GM23338 (cell line): ENCODE measurements around the gene ATP2A3. TPM values are rescaled to one million over a fixed set of nuclear protein-coding genes. Genes with fewer than 3 reads are reported as not detected.
"Not testable (repeated sequence)": the region's sequence is repeated elsewhere in the genome, so short reads cannot be mapped to it uniquely, and the experiment has no call there.

ENCODE experiments used
- ATAC-seq: fragments of 200-7000 bp; cut with Tn5 transposase; 3 replicates; pipeline ENCODE4 v1.9.1; 2020
- DNase-seq: peaks from one replicate; pipeline ENCODE4 v3.0.0-alpha.2; 2015; ENCODE audit warnings: low spot score
- H2AFZ ChIP-seq: fragments of 200-600 bp; sonication (generic); 2 replicates; pipeline ENCODE4 v1.8.0; 2016; ENCODE audit warnings: antibody characterized with exemption, mild to moderate bottlenecking, moderate library complexity
- H3F3A ChIP-seq: fragments of 200-600 bp; sonication (generic); replicated peaks from 2 replicates; pipeline ENCODE4 v1.8.0; 2017; ENCODE audit warnings: antibody characterized with exemption, mixed run types, low read depth
- H3K27ac ChIP-seq: fragments of 200-600 bp; sonication (generic); 2 replicates; pipeline ENCODE4 v1.6.1; 2016; ENCODE audit warnings: low read depth
- H3K27me3 ChIP-seq: fragments of 200-600 bp; sonication (generic); 2 replicates; pipeline ENCODE4 v1.8.0; 2016; ENCODE audit warnings: mild to moderate bottlenecking, mixed run types, moderate library complexity; ENCODE audit not compliant: insufficient read depth
- H3K36me3 ChIP-seq: fragments of 200-600 bp; sonication (generic); 2 replicates; pipeline ENCODE4 v1.8.0; 2016; ENCODE audit warnings: mild to moderate bottlenecking; ENCODE audit not compliant: insufficient read depth
- H3K4me1 ChIP-seq: fragments of 200-600 bp; sonication (generic); 2 replicates; pipeline ENCODE4 v1.8.0; 2016; ENCODE audit warnings: mild to moderate bottlenecking, moderate library complexity; ENCODE audit not compliant: insufficient read depth
- H3K4me2 ChIP-seq: fragments of 200-600 bp; sonication (generic); 2 replicates; pipeline ENCODE4 v1.7.1; 2017; ENCODE audit warnings: mixed run types
- H3K4me3 ChIP-seq: fragments of 200-600 bp; sonication (generic); 2 replicates; pipeline ENCODE4 v1.6.1; 2016; ENCODE audit warnings: mixed run types
- H3K79me2 ChIP-seq: fragments of 200-600 bp; sonication (generic); replicated peaks from 2 replicates; pipeline ENCODE4 v1.8.0; 2017; ENCODE audit warnings: mild to moderate bottlenecking; ENCODE audit not compliant: insufficient read depth
- H3K9me2 ChIP-seq: fragments of 200-600 bp; sonication (generic); 2 replicates; pipeline ENCODE4 v1.8.0; 2017; ENCODE audit not compliant: insufficient read depth
- H4K20me1 ChIP-seq: fragments of 200-600 bp; sonication (generic); replicated peaks from 2 replicates; pipeline ENCODE4 v1.8.0; 2017; ENCODE audit warnings: mild to moderate bottlenecking; ENCODE audit not compliant: insufficient read depth
- H3K27ac Mint-ChIP-seq: 2 replicates; pipeline ENCODE4 v1.8.0; 2020; ENCODE audit warnings: inconsistent platforms, mild to moderate bottlenecking, moderate library complexity, mixed read lengths
- H3K27me3 Mint-ChIP-seq: 3 replicates; pipeline ENCODE4 v1.8.0; 2022; ENCODE audit warnings: low read depth, mild to moderate bottlenecking, moderate library complexity, mixed read lengths, inconsistent platforms; ENCODE audit not compliant: insufficient read depth, poor library complexity
- H3K36me3 Mint-ChIP-seq: 3 replicates; pipeline ENCODE4 v1.8.0; 2021; ENCODE audit warnings: low read depth, mild to moderate bottlenecking, inconsistent platforms, moderate library complexity, mixed read lengths
- H3K4me1 Mint-ChIP-seq: 3 replicates; pipeline ENCODE4 v1.8.0; 2020; ENCODE audit warnings: mild to moderate bottlenecking, inconsistent platforms, mixed read lengths
- H3K4me3 Mint-ChIP-seq: 3 replicates; pipeline ENCODE4 v1.8.0; 2021; ENCODE audit warnings: moderate library complexity, mild to moderate bottlenecking, inconsistent platforms, mixed read lengths
- H3K9me3 Mint-ChIP-seq: 3 replicates; pipeline ENCODE4 v1.8.0; 2020; ENCODE audit warnings: moderate library complexity, mild to moderate bottlenecking, inconsistent platforms, mixed read lengths
- CREB1 ChIP-seq: fragments of 250-450 bp; sonication (Bioruptor Pico); IDR thresholded peaks from 2 replicates; pipeline ENCODE4 v1.5.0; 2020; ENCODE audit warnings: low read depth, mild to moderate bottlenecking, moderate library complexity
- EZH2 ChIP-seq: fragments of 200-600 bp; sonication (generic); IDR thresholded peaks from one replicate; pipeline ENCODE4 v1.8.0; 2017; ENCODE audit warnings: antibody characterized with exemption, mild to moderate bottlenecking, low read depth; ENCODE audit not compliant: unreplicated experiment
- EZH2phosphoT487 ChIP-seq: fragments of 200-600 bp; sonication (generic); IDR thresholded peaks from one replicate; pipeline ENCODE4 v1.8.1; 2018; ENCODE audit warnings: antibody characterized with exemption; ENCODE audit not compliant: unreplicated experiment
- JUNB ChIP-seq: IDR thresholded peaks from one replicate; pipeline ENCODE4 v1.6.1; 2016; ENCODE audit warnings: antibody characterized with exemption; ENCODE audit not compliant: unreplicated experiment
- NANOG ChIP-seq: IDR thresholded peaks from 2 replicates; pipeline ENCODE4 v1.6.1; 2016; ENCODE audit warnings: antibody characterized with exemption, borderline replicate concordance
- POLR2AphosphoS5 ChIP-seq: IDR thresholded peaks from 2 replicates; pipeline ENCODE4 v1.6.1; 2016; ENCODE audit warnings: antibody characterized with exemption, low read depth
- STAT1 ChIP-seq: IDR thresholded peaks from one replicate; pipeline ENCODE4 v1.6.1; 2016; ENCODE audit warnings: antibody characterized with exemption; ENCODE audit not compliant: unreplicated experiment
- polyA plus RNA-seq: library from polyadenylated mRNA; unstranded; fragments of >200 nt; fragmentation: Nextera tagmentation; extraction: Ambion mirVana; gene quantifications from 2 replicates; pipeline ENCODE4 v1.2.1, GENCODE V29; 2016
- total RNA-seq: library from RNA; depleted of rRNA; stranded (reverse); fragments of >200 nt; shearing (Covaris generic); gene quantifications from 2 replicates; pipeline ENCODE4 v1.2.3, GENCODE V29; 2014
- TF ChIP-seq, protein P1 (sequence below): IDR thresholded peaks from one replicate; pipeline ENCODE4 v1.6.1; 2018; ENCODE audit warnings: antibody characterized with exemption; ENCODE audit not compliant: unreplicated experiment
- TF ChIP-seq, protein P2 (sequence below): fragments of 250-450 bp; sonication (Bioruptor Pico); IDR thresholded peaks from 2 replicates; pipeline ENCODE4 v1.5.0; 2020; ENCODE audit warnings: mild to moderate bottlenecking, moderate library complexity
- TF ChIP-seq, protein P3 (sequence below), 2 experiments: fragments of 200-600 bp in 1 of 2; sonication (generic) in 1 of 2; conservative IDR thresholded peaks; 2 replicates each; pipeline versions ENCODE4 v1.5.1 to v1.6.1; 2016 to 2017; ENCODE audit warnings: antibody characterized with exemption in 2 of 2, low read depth in 2 of 2, mild to moderate bottlenecking in 2 of 2, moderate library complexity in 1 of 2

ATP2A3 gene
- total and polyA plus RNA-seq, 2 experiments from 2014 or later: 9.6 to 35.2 TPM

DNA sequence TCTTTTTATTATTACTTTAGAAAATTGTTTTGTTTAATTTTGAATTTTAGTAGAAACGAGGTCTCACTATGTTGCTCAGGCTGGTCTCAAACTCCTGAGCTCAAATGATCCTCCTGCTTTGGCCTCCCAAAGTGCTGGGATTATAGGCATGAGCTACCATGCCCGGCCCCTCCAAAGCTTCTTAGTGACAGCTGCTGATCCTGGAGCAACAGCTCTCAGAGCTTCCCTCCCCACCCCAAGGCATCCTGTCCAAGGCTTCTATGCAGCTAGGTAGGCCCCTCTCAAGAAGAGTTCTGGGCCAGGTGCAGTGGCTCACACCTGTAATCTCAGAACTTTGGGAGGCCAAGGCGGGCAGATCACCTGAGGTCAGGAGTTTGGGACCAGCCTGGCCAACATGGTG lies 15.7 kb downstream of the ATP2A3 start:
- H3K27ac ChIP-seq, H3F3A ChIP-seq, H2AFZ ChIP-seq, H3K27me3 ChIP-seq, H3K4me3 Mint-ChIP-seq, H3K4me2 ChIP-seq, H3K4me3 ChIP-seq, H3K9me3 Mint-ChIP-seq, H3K36me3 Mint-ChIP-seq, DNase-seq, H3K36me3 ChIP-seq, H3K4me1 Mint-ChIP-seq, H3K9me2 ChIP-seq, H3K79me2 ChIP-seq, H3K4me1 ChIP-seq, ATAC-seq, H4K20me1 ChIP-seq, H3K27ac Mint-ChIP-seq: not testable (repeated sequence)
- H3K27me3 Mint-ChIP-seq: peaks cover 11% of the 10 kb centered on the region

DNA sequence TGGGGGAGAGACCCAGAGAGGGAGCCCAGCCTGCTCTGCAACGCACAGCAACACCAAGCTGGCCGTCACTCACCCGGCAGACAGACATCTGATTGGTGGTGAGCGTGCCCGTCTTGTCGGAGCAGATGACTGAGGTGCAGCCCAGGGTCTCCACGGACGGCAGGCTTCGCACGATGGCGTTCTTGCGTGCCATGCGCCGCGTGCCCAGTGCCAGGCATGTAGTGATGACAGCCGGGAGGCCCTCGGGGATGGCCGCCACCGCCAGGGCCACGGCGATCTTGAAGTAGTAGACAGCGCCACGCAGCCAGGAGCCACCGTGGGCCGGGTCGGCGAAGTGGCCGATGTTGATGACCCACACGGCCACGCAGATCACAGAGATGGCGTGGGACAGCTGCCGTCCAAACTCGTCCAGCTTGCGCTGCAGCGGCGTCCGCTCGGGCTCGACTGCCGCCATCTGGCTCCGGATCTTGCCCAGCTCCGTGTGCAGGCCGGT lies 16.9 kb downstream of the ATP2A3 start:
- Histone ChIP-seq H3K27ac (no peak overlapping the region), H3K9me2 (no peaks in the 10 kb centered on the region), H3K36me3 (no peaks in the 10 kb centered on the region), H3K4me1 (peaks cover 5% of the 10 kb centered on the region), H3K79me2 (no peaks in the 10 kb centered on the region), H3K4me3 (no peak overlapping the region), H3K4me2 (no peak overlapping the region), H2AFZ (no peak overlapping the region), H3K27me3 (no peaks in the 10 kb centered on the region), H3F3A (no peaks in the 10 kb centered on the region), H4K20me1 (no peaks in the 10 kb centered on the region)
- Mint-ChIP-seq H3K9me3 (no peaks in the 10 kb centered on the region; the same call in 2 of the 3 replicates), H3K27ac (no peak overlapping the region), H3K36me3 (no peaks in the 10 kb centered on the region; the same call in 2 of the 3 replicates), H3K4me1 (peaks cover 7% of the 10 kb centered on the region), H3K27me3 (peaks cover 15% of the 10 kb centered on the region), H3K4me3 (no peak overlapping the region)
- ATAC-seq (no peak), DNase-seq (no peak)
- TF ChIP-seq JUNB (no peak), POLR2AphosphoS5 (no peak), STAT1 (no peak), EZH2phosphoT487 (no peak), CREB1 (CRISPR knock-in tag) (no peak), NANOG (no peak), EZH2 (no peak)
- TF ChIP-seq, protein P1, sequence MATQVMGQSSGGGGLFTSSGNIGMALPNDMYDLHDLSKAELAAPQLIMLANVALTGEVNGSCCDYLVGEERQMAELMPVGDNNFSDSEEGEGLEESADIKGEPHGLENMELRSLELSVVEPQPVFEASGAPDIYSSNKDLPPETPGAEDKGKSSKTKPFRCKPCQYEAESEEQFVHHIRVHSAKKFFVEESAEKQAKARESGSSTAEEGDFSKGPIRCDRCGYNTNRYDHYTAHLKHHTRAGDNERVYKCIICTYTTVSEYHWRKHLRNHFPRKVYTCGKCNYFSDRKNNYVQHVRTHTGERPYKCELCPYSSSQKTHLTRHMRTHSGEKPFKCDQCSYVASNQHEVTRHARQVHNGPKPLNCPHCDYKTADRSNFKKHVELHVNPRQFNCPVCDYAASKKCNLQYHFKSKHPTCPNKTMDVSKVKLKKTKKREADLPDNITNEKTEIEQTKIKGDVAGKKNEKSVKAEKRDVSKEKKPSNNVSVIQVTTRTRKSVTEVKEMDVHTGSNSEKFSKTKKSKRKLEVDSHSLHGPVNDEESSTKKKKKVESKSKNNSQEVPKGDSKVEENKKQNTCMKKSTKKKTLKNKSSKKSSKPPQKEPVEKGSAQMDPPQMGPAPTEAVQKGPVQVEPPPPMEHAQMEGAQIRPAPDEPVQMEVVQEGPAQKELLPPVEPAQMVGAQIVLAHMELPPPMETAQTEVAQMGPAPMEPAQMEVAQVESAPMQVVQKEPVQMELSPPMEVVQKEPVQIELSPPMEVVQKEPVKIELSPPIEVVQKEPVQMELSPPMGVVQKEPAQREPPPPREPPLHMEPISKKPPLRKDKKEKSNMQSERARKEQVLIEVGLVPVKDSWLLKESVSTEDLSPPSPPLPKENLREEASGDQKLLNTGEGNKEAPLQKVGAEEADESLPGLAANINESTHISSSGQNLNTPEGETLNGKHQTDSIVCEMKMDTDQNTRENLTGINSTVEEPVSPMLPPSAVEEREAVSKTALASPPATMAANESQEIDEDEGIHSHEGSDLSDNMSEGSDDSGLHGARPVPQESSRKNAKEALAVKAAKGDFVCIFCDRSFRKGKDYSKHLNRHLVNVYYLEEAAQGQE: no peak
- TF ChIP-seq, protein P2, sequence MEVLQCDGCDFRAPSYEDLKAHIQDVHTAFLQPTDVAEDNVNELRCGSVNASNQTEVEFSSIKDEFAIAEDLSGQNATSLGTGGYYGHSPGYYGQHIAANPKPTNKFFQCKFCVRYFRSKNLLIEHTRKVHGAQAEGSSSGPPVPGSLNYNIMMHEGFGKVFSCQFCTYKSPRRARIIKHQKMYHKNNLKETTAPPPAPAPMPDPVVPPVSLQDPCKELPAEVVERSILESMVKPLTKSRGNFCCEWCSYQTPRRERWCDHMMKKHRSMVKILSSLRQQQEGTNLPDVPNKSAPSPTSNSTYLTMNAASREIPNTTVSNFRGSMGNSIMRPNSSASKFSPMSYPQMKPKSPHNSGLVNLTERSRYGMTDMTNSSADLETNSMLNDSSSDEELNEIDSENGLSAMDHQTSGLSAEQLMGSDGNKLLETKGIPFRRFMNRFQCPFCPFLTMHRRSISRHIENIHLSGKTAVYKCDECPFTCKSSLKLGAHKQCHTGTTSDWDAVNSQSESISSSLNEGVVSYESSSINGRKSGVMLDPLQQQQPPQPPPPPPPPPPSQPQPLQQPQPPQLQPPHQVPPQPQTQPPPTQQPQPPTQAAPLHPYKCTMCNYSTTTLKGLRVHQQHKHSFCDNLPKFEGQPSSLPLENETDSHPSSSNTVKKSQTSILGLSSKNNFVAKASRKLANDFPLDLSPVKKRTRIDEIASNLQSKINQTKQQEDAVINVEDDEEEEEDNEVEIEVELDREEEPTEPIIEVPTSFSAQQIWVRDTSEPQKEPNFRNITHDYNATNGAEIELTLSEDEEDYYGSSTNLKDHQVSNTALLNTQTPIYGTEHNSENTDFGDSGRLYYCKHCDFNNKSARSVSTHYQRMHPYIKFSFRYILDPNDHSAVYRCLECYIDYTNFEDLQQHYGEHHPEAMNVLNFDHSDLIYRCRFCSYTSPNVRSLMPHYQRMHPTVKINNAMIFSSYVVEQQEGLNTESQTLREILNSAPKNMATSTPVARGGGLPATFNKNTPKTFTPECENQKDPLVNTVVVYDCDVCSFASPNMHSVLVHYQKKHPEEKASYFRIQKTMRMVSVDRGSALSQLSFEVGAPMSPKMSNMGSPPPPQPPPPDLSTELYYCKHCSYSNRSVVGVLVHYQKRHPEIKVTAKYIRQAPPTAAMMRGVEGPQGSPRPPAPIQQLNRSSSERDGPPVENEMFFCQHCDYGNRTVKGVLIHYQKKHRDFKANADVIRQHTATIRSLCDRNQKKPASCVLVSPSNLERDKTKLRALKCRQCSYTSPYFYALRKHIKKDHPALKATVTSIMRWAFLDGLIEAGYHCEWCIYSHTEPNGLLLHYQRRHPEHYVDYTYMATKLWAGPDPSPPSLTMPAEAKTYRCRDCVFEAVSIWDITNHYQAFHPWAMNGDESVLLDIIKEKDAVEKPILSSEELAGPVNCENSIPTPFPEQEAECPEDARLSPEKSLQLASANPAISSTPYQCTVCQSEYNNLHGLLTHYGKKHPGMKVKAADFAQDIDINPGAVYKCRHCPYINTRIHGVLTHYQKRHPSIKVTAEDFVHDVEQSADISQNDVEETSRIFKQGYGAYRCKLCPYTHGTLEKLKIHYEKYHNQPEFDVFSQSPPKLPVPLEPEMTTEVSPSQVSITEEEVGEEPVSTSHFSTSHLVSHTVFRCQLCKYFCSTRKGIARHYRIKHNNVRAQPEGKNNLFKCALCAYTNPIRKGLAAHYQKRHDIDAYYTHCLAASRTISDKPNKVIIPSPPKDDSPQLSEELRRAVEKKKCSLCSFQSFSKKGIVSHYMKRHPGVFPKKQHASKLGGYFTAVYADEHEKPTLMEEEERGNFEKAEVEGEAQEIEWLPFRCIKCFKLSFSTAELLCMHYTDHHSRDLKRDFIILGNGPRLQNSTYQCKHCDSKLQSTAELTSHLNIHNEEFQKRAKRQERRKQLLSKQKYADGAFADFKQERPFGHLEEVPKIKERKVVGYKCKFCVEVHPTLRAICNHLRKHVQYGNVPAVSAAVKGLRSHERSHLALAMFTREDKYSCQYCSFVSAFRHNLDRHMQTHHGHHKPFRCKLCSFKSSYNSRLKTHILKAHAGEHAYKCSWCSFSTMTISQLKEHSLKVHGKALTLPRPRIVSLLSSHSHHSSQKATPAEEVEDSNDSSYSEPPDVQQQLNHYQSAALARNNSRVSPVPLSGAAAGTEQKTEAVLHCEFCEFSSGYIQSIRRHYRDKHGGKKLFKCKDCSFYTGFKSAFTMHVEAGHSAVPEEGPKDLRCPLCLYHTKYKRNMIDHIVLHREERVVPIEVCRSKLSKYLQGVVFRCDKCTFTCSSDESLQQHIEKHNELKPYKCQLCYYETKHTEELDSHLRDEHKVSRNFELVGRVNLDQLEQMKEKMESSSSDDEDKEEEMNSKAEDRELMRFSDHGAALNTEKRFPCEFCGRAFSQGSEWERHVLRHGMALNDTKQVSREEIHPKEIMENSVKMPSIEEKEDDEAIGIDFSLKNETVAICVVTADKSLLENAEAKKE (CRISPR knock-in tag): no peak
- TF ChIP-seq, protein P3, sequence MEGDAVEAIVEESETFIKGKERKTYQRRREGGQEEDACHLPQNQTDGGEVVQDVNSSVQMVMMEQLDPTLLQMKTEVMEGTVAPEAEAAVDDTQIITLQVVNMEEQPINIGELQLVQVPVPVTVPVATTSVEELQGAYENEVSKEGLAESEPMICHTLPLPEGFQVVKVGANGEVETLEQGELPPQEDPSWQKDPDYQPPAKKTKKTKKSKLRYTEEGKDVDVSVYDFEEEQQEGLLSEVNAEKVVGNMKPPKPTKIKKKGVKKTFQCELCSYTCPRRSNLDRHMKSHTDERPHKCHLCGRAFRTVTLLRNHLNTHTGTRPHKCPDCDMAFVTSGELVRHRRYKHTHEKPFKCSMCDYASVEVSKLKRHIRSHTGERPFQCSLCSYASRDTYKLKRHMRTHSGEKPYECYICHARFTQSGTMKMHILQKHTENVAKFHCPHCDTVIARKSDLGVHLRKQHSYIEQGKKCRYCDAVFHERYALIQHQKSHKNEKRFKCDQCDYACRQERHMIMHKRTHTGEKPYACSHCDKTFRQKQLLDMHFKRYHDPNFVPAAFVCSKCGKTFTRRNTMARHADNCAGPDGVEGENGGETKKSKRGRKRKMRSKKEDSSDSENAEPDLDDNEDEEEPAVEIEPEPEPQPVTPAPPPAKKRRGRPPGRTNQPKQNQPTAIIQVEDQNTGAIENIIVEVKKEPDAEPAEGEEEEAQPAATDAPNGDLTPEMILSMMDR (conservative IDR thresholded peaks at IDR 0.05; ENCODE audit: low read depth in 2 of 2): no peak
